ENCODE results near the gene CSTPP1.

GRCh38 chr11:47164321-47164720, 227.8 kb downstream of the CSTPP1 start:
- TF ChIP-seq CSRNP3 (CRISPR knock-in tag; IDR thresholded peaks at IDR 0.05) (no peak), TCF4 (CRISPR knock-in tag; IDR thresholded peaks at IDR 0.05; ENCODE audit: borderline replicate concordance) (no peak), PATZ1 (CRISPR knock-in tag; IDR thresholded peaks at IDR 0.05; ENCODE audit: borderline replicate concordance) (no peak), ISL1 (CRISPR knock-in tag; IDR thresholded peaks at IDR 0.05) (no peak), CREB5 (CRISPR knock-in tag; IDR thresholded peaks at IDR 0.05; ENCODE audit: low read depth) (no peak), BACH2 (CRISPR knock-in tag; IDR thresholded peaks at IDR 0.05; ENCODE audit: borderline replicate concordance) (no peak), PPARA (CRISPR knock-in tag; IDR thresholded peaks at IDR 0.05; ENCODE audit: borderline replicate concordance) (no peak)
